ENCODE measurements around the gene NEK4.

- TF ChIP-seq CTCF (IDR thresholded peaks at IDR 0.05 in 2 of 3, conservative IDR thresholded peaks at IDR 0.05 in 1 of 3; ENCODE audit: borderline replicate concordance in 1 of 3, insufficient read depth in 1 of 3, low read depth in 2 of 3, low read length in 2 of 3) (no peak), ZNF274 (IDR thresholded peaks at IDR 0.05; ENCODE audit: low read depth, low read length) (no peak)
These were observed 86.6 kb downstream of the NEK4 start for GRCh38 chr3:52684184-52684583.
